ENCODE results near the gene RNFT2.

- no peak for TF ChIP-seq POLR2A (IDR thresholded peaks at IDR 0.05)
- no peak for TF ChIP-seq POLR2AphosphoS5 (IDR thresholded peaks at IDR 0.05)
- TF ChIP-seq CTCF (IDR thresholded peaks at IDR 0.05), result no peak
Measured at GRCh38 chr12:116727891-116728290, 10.2 kb upstream of the RNFT2 start.
